ENCODE measurements around the gene ABI3. TPM values are rescaled to one million over a fixed set of nuclear protein-coding genes. Genes with fewer than 3 reads are reported as not detected.

The ABI3 gene
- total and polyA plus RNA-seq, 9 of the 15 experiments (the other 6 are each of a cell fraction or from before 2014, with no cell fraction given): not detected

- TF ChIP-seq REST (IDR thresholded peaks at IDR 0.05; ENCODE audit: borderline replicate concordance) (0 out of 2 replicates have a peak, but pooled peaks have one; percentile 6), REST (CRISPR knock-in tag; IDR thresholded peaks at IDR 0.05; ENCODE audit: low read depth) (no peak), ASH1L (IDR thresholded peaks at IDR 0.05; ENCODE audit: borderline replicate concordance, low read depth, partially characterized antibody) (no peak), ZBTB11 (CRISPR knock-in tag; IDR thresholded peaks at IDR 0.05) (no peak), GATAD2B (IDR thresholded peaks at IDR 0.05; ENCODE audit: borderline replicate concordance) (peak; percentile 71; the same call in 1 of the 2 replicates), EP300 (IDR thresholded peaks at IDR 0.05; ENCODE audit: low read length) (no peak), RBBP5 (IDR thresholded peaks at IDR 0.05; ENCODE audit: borderline replicate concordance, insufficient read depth, low read length, poor library complexity, severe bottlenecking) (no peak), MECOM (CRISPR knock-in tag; IDR thresholded peaks at IDR 0.05) (no peak), TRIM25 (IDR thresholded peaks at IDR 0.05; ENCODE audit: borderline replicate concordance) (no peak), HMGN3 (IDR thresholded peaks at IDR 0.05; ENCODE audit: borderline replicate concordance, extremely low read depth, insufficient read length, low read depth, low read length) (no peak), CBFA2T3 (IDR thresholded peaks at IDR 0.05) (no peak), TAF7 (tag; IDR thresholded peaks at IDR 0.05) (no peak), CBFA2T2 (conservative IDR thresholded peaks at IDR 0.05) (no peak)
Measured at GRCh38 chr17:49260011-49260816, 49.7 kb downstream of the ABI3 start (continued).

All from K562 (cell line).